Lung (tissue), 13 donors: ENCODE data around the gene TMLHE. TPM values are rescaled to one million over a fixed set of nuclear protein-coding genes. Genes with fewer than 3 reads are reported as not detected.
"Not testable (repeated sequence)": the region's sequence is repeated elsewhere in the genome, so short reads cannot be mapped to it uniquely, and the experiment has no call there.

Experiments used
- ATAC-seq: fragments of 200-7000 bp; cut with Tn5 transposase; one replicate; pipeline ENCODE4 v1.9.1; 2020; ENCODE audit warnings: moderate number of reproducible peaks; ENCODE audit not compliant: insufficient read depth, low FRiP score
- DNase-seq, 3 donors: peaks; one replicate each; pipeline ENCODE4 v3.0.0-alpha.2; 2013 to 2017
- H3K27ac ChIP-seq, 2 donors: one replicate each; pipeline ENCODE4 v1.5.1; 2013; ENCODE audit warnings: mild to moderate bottlenecking in 2 of 2, moderate library complexity in 2 of 2, control low read depth in 1 of 2, inconsistent platforms in 1 of 2, low read depth in 1 of 2, low read length in 1 of 2
- H3K27me3 ChIP-seq, 3 donors: one replicate each; pipeline ENCODE4 v1.5.1; 2013; ENCODE audit warnings: low read length in 2 of 3; ENCODE audit not compliant: control insufficient read depth in 3 of 3, insufficient read depth in 3 of 3
- H3K36me3 ChIP-seq, 4 donors: one replicate each; pipeline ENCODE4 v1.5.1; 2013; ENCODE audit warnings: low read length in 4 of 4, mild to moderate bottlenecking in 1 of 4, moderate library complexity in 1 of 4; ENCODE audit not compliant: control insufficient read depth in 4 of 4, insufficient read depth in 4 of 4
- H3K4me1 ChIP-seq, 5 donors: one replicate each; pipeline ENCODE4 v1.5.1; 2013; ENCODE audit warnings: low read length in 5 of 5, mild to moderate bottlenecking in 2 of 5, moderate library complexity in 1 of 5; ENCODE audit not compliant: control insufficient read depth in 5 of 5, insufficient read depth in 5 of 5
- H3K4me3 ChIP-seq: one replicate; pipeline ENCODE4 v1.5.1; 2013; ENCODE audit warnings: mild to moderate bottlenecking, control low read depth, moderate library complexity
- H3K9ac ChIP-seq, 2 donors: one replicate each; pipeline ENCODE4 v1.5.1; 2013; ENCODE audit warnings: low read length in 2 of 2, control low read depth in 1 of 2; ENCODE audit not compliant: insufficient read depth in 1 of 2
- H3K9me3 ChIP-seq, 4 donors: one replicate each; pipeline ENCODE4 v1.5.1; 2013; ENCODE audit warnings: low read length in 3 of 4, mild to moderate bottlenecking in 1 of 4, moderate library complexity in 1 of 4; ENCODE audit not compliant: control insufficient read depth in 4 of 4, insufficient read depth in 3 of 4
- CTCF ChIP-seq: IDR thresholded peaks from 2 replicates; pipeline ENCODE4 v1.5.1; 2012; ENCODE audit warnings: mild to moderate bottlenecking; ENCODE audit errors: control extremely low read depth, extremely low read depth
- WGBS, 2 donors: extraction: QIAGEN DNeasy Blood & Tissue Kit; methylation state at CpG; one replicate each; pipeline ENCODE4 v1.1.7; 2013; 5-methylcytosine and 5-hydroxymethylcytosine counted together
- polyA plus RNA-seq, 2 donors: library from polyadenylated mRNA; stranded (reverse); fragments of 200-250 nt; gene quantifications; one replicate each; pipeline ENCODE4 v1.2.1, GENCODE V29; 2013
- small RNA-seq: library from RNA; depleted of rRNA; stranded (forward); fragments of <200 nt; gene quantifications from one replicate; pipeline ENCODE3, GENCODE V24; 2014; ENCODE audit warnings: low replicate concordance
- total RNA-seq, 2 donors: library from RNA; depleted of rRNA in 1 of 2; stranded (reverse); fragments of >200 nt in 1 of 2; gene quantifications; one replicate each; pipeline ENCODE4 v1.2.1, GENCODE V29; 2014 to 2021
- donor health status: control.
- donor health status: control.
- donor health status: Bipolar disorder and iron deficiency.
- donor health status: healthy.
- donor health status: DM: yes; HTN: yes; CAD: no.

Gene TMLHE
- total and polyA plus RNA-seq, 4 donors: 3.5 to 26.8 (median 11.1) TPM

- not testable (repeated sequence) for DNase-seq, H3K36me3 ChIP-seq, H3K4me3 ChIP-seq, H3K27ac ChIP-seq, H3K9ac ChIP-seq, H3K9me3 ChIP-seq, H3K4me1 ChIP-seq, H3K27me3 ChIP-seq
- WGBS, 2 donors: no CpG with 5 or more reads among the region's 51 CpGs
- ATAC-seq: peak; percentile 79
Measured at GRCh38 chrX:155458471-155458870, 154.3 kb downstream of the TMLHE start, which contains the start of gene F8A3. F8A3 (minus strand) TSS chrX:155458620; CDS start chrX:155458600, 20 bp downstream.

GRCh38 chrX:155457761-155458447, 154.8 kb downstream of the TMLHE start:
- H3K4me3 ChIP-seq, H3K4me1 ChIP-seq, H3K27me3 ChIP-seq, H3K36me3 ChIP-seq, H3K9me3 ChIP-seq, H3K9ac ChIP-seq, DNase-seq, H3K27ac ChIP-seq: not testable (repeated sequence)
- peak; percentile 60 for ATAC-seq
- no CpG with 5 or more reads among the region's 97 CpGs for WGBS, 2 donors

GRCh38 chrX:155441097-155441496, 171.7 kb downstream of the TMLHE start:
- no peak for ATAC-seq
- Histone ChIP-seq H3K4me1 (no peaks in the 10 kb centered on the region), H3K27me3 (no peaks in the 10 kb centered on the region), H3K9ac (no peak overlapping the region), H3K4me3 (no peak overlapping the region), H3K36me3 (no peaks in the 10 kb centered on the region), H3K9me3 (peaks cover 0 to 19% (median 6%) of the 10 kb centered on the region in 4 donors), H3K27ac (no peak overlapping the region)
- no peak for TF ChIP-seq CTCF
- DNase-seq: no peak

Small RNA genes lying within 50 kb of the gene (small RNA-seq; reads per million reads assigned to genes)
- gene MIR1184-3: not detected

Other genes starting within 250 kb of the TMLHE start
- not detected for gene F8A2, start 230.9 kb downstream of the TMLHE start, total RNA-seq
- not detected for gene F8A2, start 230.9 kb downstream of the TMLHE start, polyA plus RNA-seq
- gene F8A3, start 154.3 kb downstream of the TMLHE start, total RNA-seq: 1 to 10 TPM; 3.6 to 6.0 TPM
- gene F8A3, start 154.3 kb downstream of the TMLHE start, polyA plus RNA-seq: 1 to 10 TPM; 3.2 to 6.4 TPM
- 1 to 10 TPM; 1.0 to 2.8 TPM for gene SPRY3, start 366 bp downstream of the TMLHE start, total RNA-seq
- gene SPRY3, start 366 bp downstream of the TMLHE start, polyA plus RNA-seq: under 1 TPM; 0.22 to 0.48 TPM